Activated CD4-positive, alpha-beta memory T cell treated with anti-CD3 and anti-CD28 coated beads, Interleukin-2, amount 10 ng/mL, durations not matched to agents 7 days and 5 days (primary cell): ENCODE data around the gene ERI3. TPM values are rescaled to one million over a fixed set of nuclear protein-coding genes. Genes with fewer than 3 reads are reported as not detected.
A peak's percentile ranks its signal among the peaks of the same experiment; 100 is the strongest.

ENCODE experiments used
- CTCF ChIA-PET: fragments of 350-600 bp; sonication (Branson Sonifier 250); formaldehyde crosslinking; loops from one replicate; lab custom pipeline; 2021; ENCODE audit warnings: antibody characterized with exemption, inconsistent platforms; lab: Charles Lee
- POLR2A ChIA-PET: fragments of 350-600 bp; sonication (Branson Sonifier 250); formaldehyde crosslinking; loops from one replicate; lab custom pipeline; 2021; ENCODE audit warnings: antibody characterized with exemption; lab: Charles Lee
- DNase-seq: peaks from one replicate; pipeline ENCODE4 v3.0.0-alpha.2; 2020
- H3K27ac Mint-ChIP-seq: one replicate; pipeline ENCODE4 v1.8.0; 2021; ENCODE audit warnings: mild to moderate bottlenecking, mixed read lengths
- H3K27me3 Mint-ChIP-seq: one replicate; pipeline ENCODE4 v1.8.0; 2021; ENCODE audit warnings: mixed read lengths
- H3K36me3 Mint-ChIP-seq: one replicate; pipeline ENCODE4 v1.8.0; 2021; ENCODE audit warnings: low read depth, mixed read lengths
- H3K4me1 Mint-ChIP-seq: one replicate; pipeline ENCODE4 v1.8.0; 2021; ENCODE audit warnings: mixed read lengths
- H3K4me3 Mint-ChIP-seq: one replicate; pipeline ENCODE4 v1.8.0; 2021; ENCODE audit warnings: mild to moderate bottlenecking, mixed read lengths
- H3K9me3 Mint-ChIP-seq: one replicate; pipeline ENCODE4 v1.8.0; 2021; ENCODE audit warnings: mixed read lengths
- total RNA-seq, 2 experiments: library from RNA; stranded (reverse); gene quantifications; one replicate each; pipeline ENCODE4 v1.2.3, GENCODE V29; 2021

Gene ERI3
- total RNA-seq, 2 experiments from 2014 or later, result 21.4 to 22.9 TPM

GRCh38 chr1:44222397-44223186 is 132.5 kb downstream of the ERI3 start:
- Mint-ChIP-seq H3K27me3 (no peaks in the 10 kb centered on the region), H3K4me3 (no peak overlapping the region), H3K36me3 (peaks cover 13% of the 10 kb centered on the region), H3K4me1 (peaks cover 5% of the 10 kb centered on the region), H3K27ac (no peak overlapping the region), H3K9me3 (no peaks in the 10 kb centered on the region)
- ChIA-PET CTCF (no interaction called here), POLR2A (interaction anchor here (0.5 to 1.5 kb wide), 2 partner anchors 10 to 21 kb away, joined by 3 to 4 read pairs; partner anchors contain the start of gene DMAP1)
- no peak for DNase-seq

DNA sequence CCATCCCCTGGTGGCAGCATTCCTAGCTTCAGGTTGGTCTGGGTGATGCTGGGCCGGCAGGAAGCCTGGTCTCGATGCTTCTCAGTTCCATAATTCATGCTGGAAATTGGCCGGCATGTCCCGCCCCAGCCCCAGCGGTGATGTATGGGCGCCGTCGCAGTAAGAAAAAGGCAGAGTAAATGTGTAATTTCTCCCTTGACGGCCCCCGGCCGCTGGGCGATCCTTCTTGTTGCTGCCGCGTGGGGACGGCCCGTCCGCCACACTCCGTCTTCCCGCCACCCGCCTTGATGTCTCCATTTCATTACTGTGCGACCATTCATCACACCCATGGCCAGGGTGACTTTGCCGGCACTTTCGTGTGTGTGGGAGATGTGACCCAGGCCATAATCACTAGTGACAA is 133.3 kb downstream of the ERI3 start:
- no peaks in the 10 kb centered on the region for H3K27me3 Mint-ChIP-seq

GRCh38 chr1:44220755-44221154 is 134.3 kb downstream of the ERI3 start:
- H3K4me1 Mint-ChIP-seq, result peaks cover 13% of the 10 kb centered on the region
- H3K36me3 Mint-ChIP-seq, result peaks cover 23% of the 10 kb centered on the region
- no peak overlapping the region for H3K27ac Mint-ChIP-seq
- ChIA-PET CTCF (no interaction called here), POLR2A (no interaction called here)
- no peaks in the 10 kb centered on the region for H3K27me3 Mint-ChIP-seq
- H3K9me3 Mint-ChIP-seq, result no peaks in the 10 kb centered on the region
- no peak for DNase-seq
- no peak overlapping the region for H3K4me3 Mint-ChIP-seq

More for the DNA sequence above, 133.3 kb downstream of the ERI3 start:
- no peak for DNase-seq
- Mint-ChIP-seq H3K4me3 (no peak overlapping the region), H3K9me3 (no peaks in the 10 kb centered on the region), H3K4me1 (peaks cover 9% of the 10 kb centered on the region), H3K27ac (no peak overlapping the region), H3K36me3 (peaks cover 18% of the 10 kb centered on the region)
- ChIA-PET POLR2A (interaction anchor here (1.5 kb wide), 1 partner anchor 9 kb away, joined by 4 read pairs; the partner anchor contains the start of gene DMAP1), CTCF (no interaction called here)

- Mint-ChIP-seq H3K27me3 (no peaks in the 10 kb centered on the region), H3K27ac (no peak overlapping the region), H3K36me3 (peaks cover 27% of the 10 kb centered on the region), H3K4me1 (peaks cover 15% of the 10 kb centered on the region), H3K4me3 (no peak overlapping the region), H3K9me3 (no peaks in the 10 kb centered on the region)
- ChIA-PET POLR2A (no interaction called here), CTCF (no interaction called here)
- DNase-seq, result no peak
Observed at GRCh38 chr1:44220001-44220751, 134.9 kb downstream of the ERI3 start.

DNA sequence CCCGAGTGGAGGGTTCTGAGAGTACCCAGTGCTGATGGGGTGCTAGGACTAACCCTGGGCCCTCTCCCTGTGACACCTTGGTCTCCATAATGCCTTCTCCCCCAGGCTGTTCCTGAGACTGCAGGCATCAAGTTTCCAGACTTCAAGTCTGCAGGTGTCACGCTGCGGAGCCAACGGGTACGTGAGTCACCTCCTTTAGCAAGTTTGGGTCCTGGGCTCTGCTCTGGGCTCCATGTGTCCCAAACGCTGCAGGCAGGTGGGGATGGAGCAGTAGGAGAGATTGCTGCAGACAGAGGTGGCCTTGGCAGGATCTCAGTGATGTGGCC is 135.8 kb downstream of the ERI3 start:
- H3K36me3 Mint-ChIP-seq, result peaks cover 29% of the 10 kb centered on the region
- POLR2A ChIA-PET, result no interaction called here
- DNase-seq, result no peak
- H3K27ac Mint-ChIP-seq, result no peak overlapping the region
- H3K4me3 Mint-ChIP-seq, result no peak overlapping the region
- CTCF ChIA-PET, result interaction anchor here (1.1 kb wide), 1 partner anchor 429 kb away, joined by 3 read pairs; no protein-coding TSS in a partner anchor
- no peaks in the 10 kb centered on the region for H3K27me3 Mint-ChIP-seq
- H3K9me3 Mint-ChIP-seq, result no peaks in the 10 kb centered on the region
- H3K4me1 Mint-ChIP-seq, result peaks cover 24% of the 10 kb centered on the region

DNA sequence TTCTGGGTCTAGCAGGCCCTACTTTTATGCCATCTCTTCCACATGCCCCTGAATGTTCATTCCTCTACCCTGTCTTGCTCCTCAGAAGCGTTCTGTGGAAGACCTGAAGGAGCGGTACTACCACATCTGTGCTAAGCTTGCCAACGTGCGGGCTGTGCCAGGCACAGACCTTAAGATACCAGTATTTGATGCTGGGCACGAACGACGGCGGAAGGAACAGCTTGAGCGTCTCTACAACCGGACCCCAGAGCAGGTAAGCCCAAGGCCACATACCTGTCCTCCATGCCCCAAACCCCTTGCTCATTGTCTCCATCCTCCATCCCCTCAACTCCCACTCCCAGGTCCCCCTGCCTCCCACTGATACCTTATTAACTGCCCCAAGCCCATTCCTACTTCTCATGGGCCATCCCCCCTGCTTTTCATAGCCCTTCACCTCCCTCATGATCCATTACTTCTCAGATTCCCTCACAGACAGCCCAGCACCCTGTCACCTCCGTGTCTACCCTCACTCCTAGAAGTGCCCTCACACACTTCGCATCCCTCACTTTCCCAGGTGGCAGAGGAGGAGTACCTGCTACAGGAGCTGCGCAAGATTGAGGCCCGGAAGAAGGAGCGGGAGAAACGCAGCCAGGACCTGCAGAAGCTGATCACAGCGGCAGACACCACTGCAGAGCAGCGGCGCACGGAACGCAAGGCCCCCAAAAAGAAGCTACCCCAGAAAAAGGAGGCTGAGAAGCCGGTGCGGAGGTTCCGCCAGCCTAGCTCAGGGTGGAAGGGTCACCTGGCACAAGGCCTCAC is 136.4 kb downstream of the ERI3 start:
- H3K4me1 Mint-ChIP-seq, result peaks cover 29% of the 10 kb centered on the region
- H3K27ac Mint-ChIP-seq, result no peak overlapping the region
- peaks cover 31% of the 10 kb centered on the region for H3K36me3 Mint-ChIP-seq
- no peaks in the 10 kb centered on the region for H3K27me3 Mint-ChIP-seq
- no peaks in the 10 kb centered on the region for H3K9me3 Mint-ChIP-seq
- ChIA-PET POLR2A (no interaction called here), CTCF (interaction anchor here (1.1 to 1.7 kb wide), 6 partner anchors 8 to 434 kb away, joined by 3 to 11 read pairs (median 10); no protein-coding TSS in a partner anchor)
- no peak for DNase-seq
- H3K4me3 Mint-ChIP-seq, result no peak overlapping the region

- POLR2A ChIA-PET, result no interaction called here
- Mint-ChIP-seq H3K9me3 (no peaks in the 10 kb centered on the region), H3K27ac (no peak overlapping the region), H3K4me3 (no peak overlapping the region), H3K4me1 (peaks cover 31% of the 10 kb centered on the region), H3K27me3 (no peaks in the 10 kb centered on the region), H3K36me3 (peaks cover 34% of the 10 kb centered on the region)
- CTCF ChIA-PET, result interaction anchor here (0.6 to 1.7 kb wide), 21 partner anchors 9 to 504 kb away, joined by 3 to 11 read pairs (median 4); no protein-coding TSS in a partner anchor
- peak; percentile 77 for DNase-seq
Observed at GRCh38 chr1:44217809-44218410, 137.1 kb downstream of the ERI3 start.

- peak within 1 kb of the TSS; percentile 90 for H3K27ac Mint-ChIP-seq
- DNase-seq, result peak; percentile 88
- H3K9me3 Mint-ChIP-seq, result no peaks in the 10 kb centered on the region
- H3K4me3 Mint-ChIP-seq, result peak within 1 kb of the TSS; percentile 96
- ChIA-PET POLR2A (interaction anchor here (0.8 to 2.0 kb wide), 9 partner anchors 8 to 564 kb away, joined by 3 to 14 read pairs (median 4); partner anchors contain the start of gene KDM4A), CTCF (interaction anchor here (0.6 to 1.4 kb wide), 7 partner anchors 44 to 1090 kb away, joined by 3 to 5 read pairs (median 3); no protein-coding TSS in a partner anchor)
- no peaks in the 10 kb centered on the region for H3K27me3 Mint-ChIP-seq
- peaks cover 36% of the 10 kb centered on the region for H3K4me1 Mint-ChIP-seq
- H3K36me3 Mint-ChIP-seq, result peaks cover 23% of the 10 kb centered on the region
Observed at GRCh38 chr1:44213222-44214112, 141.6 kb downstream of the ERI3 start, which contains the start of gene DMAP1. TSS of gene DMAP1 (plus strand) at chr1:44213471. CDS start at chr1:44213754, 283 bp downstream.

- POLR2A ChIA-PET, result interaction anchor here (1.0 to 2.0 kb wide), 8 partner anchors 9 to 563 kb away, joined by 3 to 14 read pairs (median 5); partner anchors contain the start of gene KDM4A
- peaks cover 35% of the 10 kb centered on the region for H3K4me1 Mint-ChIP-seq
- CTCF ChIA-PET, result interaction anchor here (0.6 to 1.4 kb wide), 9 partner anchors 43 to 1091 kb away, joined by 3 to 5 read pairs (median 3); no protein-coding TSS in a partner anchor
- no peaks in the 10 kb centered on the region for H3K27me3 Mint-ChIP-seq
- peak overlapping the region; percentile 96 for H3K4me3 Mint-ChIP-seq
- H3K36me3 Mint-ChIP-seq, result peaks cover 21% of the 10 kb centered on the region
- DNase-seq, result peak; percentile 56
- no peaks in the 10 kb centered on the region for H3K9me3 Mint-ChIP-seq
- H3K27ac Mint-ChIP-seq, result peak overlapping the region; percentile 90
Observed at GRCh38 chr1:44212355-44213221, 142.5 kb downstream of the ERI3 start.

GRCh38 chr1:44210595-44210994 is 144.5 kb downstream of the ERI3 start:
- DNase-seq, result no peak
- CTCF ChIA-PET, result no interaction called here
- POLR2A ChIA-PET, result no interaction called here
- Mint-ChIP-seq H3K36me3 (peaks cover 9% of the 10 kb centered on the region), H3K4me3 (no peak overlapping the region), H3K9me3 (no peaks in the 10 kb centered on the region), H3K27ac (no peak overlapping the region), H3K4me1 (peaks cover 26% of the 10 kb centered on the region), H3K27me3 (no peaks in the 10 kb centered on the region)

- ChIA-PET POLR2A (no interaction called here), CTCF (no interaction called here)
- DNase-seq, result no peak
- peaks cover 8% of the 10 kb centered on the region for H3K4me1 Mint-ChIP-seq
- no peaks in the 10 kb centered on the region for H3K27me3 Mint-ChIP-seq
- H3K9me3 Mint-ChIP-seq, result no peaks in the 10 kb centered on the region
- no peak overlapping the region for H3K27ac Mint-ChIP-seq
- H3K4me3 Mint-ChIP-seq, result no peak overlapping the region
- H3K36me3 Mint-ChIP-seq, result no peaks in the 10 kb centered on the region
Observed at GRCh38 chr1:44208226-44208625, 146.8 kb downstream of the ERI3 start.
